Endodermal cell (in vitro differentiated cells): ENCODE data around the gene MAB21L4. TPM values are rescaled to one million over a fixed set of nuclear protein-coding genes. Genes with fewer than 3 reads are reported as not detected.

ENCODE experiments used
- DNase-seq: peaks from one replicate; pipeline ENCODE4 v3.0.0-alpha.2; 2017
- H3K27ac ChIP-seq: 2 replicates; pipeline ENCODE4 v1.5.1; 2013; ENCODE audit warnings: mild to moderate bottlenecking, low read depth, low read length, moderate library complexity
- H3K27me3 ChIP-seq: 2 replicates; pipeline ENCODE4 v1.6.1; 2013; ENCODE audit warnings: mild to moderate bottlenecking, low read length, moderate library complexity; ENCODE audit not compliant: insufficient read depth, control insufficient read depth, poor library complexity, severe bottlenecking
- H3K36me3 ChIP-seq: 2 replicates; pipeline ENCODE4 v1.7.0; 2013; ENCODE audit warnings: mild to moderate bottlenecking, low read length, moderate library complexity; ENCODE audit not compliant: control insufficient read depth, insufficient read depth
- H3K4me1 ChIP-seq: one replicate; pipeline ENCODE4 v1.7.0; 2013; ENCODE audit warnings: low read length; ENCODE audit not compliant: control insufficient read depth, insufficient read depth
- H3K4me3 ChIP-seq: 2 replicates; pipeline ENCODE4 v1.5.1; 2013; ENCODE audit warnings: mild to moderate bottlenecking, low read length, moderate library complexity
- H3K9ac ChIP-seq: 2 replicates; pipeline ENCODE4 v1.6.1; 2013; ENCODE audit warnings: mild to moderate bottlenecking, low read length, moderate library complexity; ENCODE audit not compliant: poor library complexity, severe bottlenecking; ENCODE audit errors: extremely low read depth
- H3K9me3 ChIP-seq: 2 replicates; pipeline ENCODE4 v1.6.1; 2013; ENCODE audit warnings: mild to moderate bottlenecking, low read length, moderate library complexity; ENCODE audit not compliant: control insufficient read depth
- H3K27ac Mint-ChIP-seq: 2 replicates; pipeline ENCODE4 v1.8.0; 2020; ENCODE audit warnings: mixed read lengths
- H3K27me3 Mint-ChIP-seq: 2 replicates; pipeline ENCODE4 v1.8.0; 2021; ENCODE audit warnings: mild to moderate bottlenecking, mixed read lengths; ENCODE audit not compliant: insufficient read depth
- H3K36me3 Mint-ChIP-seq: 2 replicates; pipeline ENCODE4 v1.8.0; 2020; ENCODE audit warnings: low read depth, mixed read lengths
- H3K4me1 Mint-ChIP-seq: 2 replicates; pipeline ENCODE4 v1.8.0; 2020; ENCODE audit warnings: mixed read lengths
- H3K4me3 Mint-ChIP-seq: 2 replicates; pipeline ENCODE4 v1.8.0; 2020; ENCODE audit warnings: mild to moderate bottlenecking, moderate library complexity, mixed read lengths
- H3K9me3 Mint-ChIP-seq: 2 replicates; pipeline ENCODE4 v1.8.0; 2020; ENCODE audit warnings: mild to moderate bottlenecking, mixed read lengths
- WGBS, 2 experiments: methylation state at CpG; one replicate each; pipeline versions ENCODE4 v1.1.5 to v1.1.7; 2013; ENCODE audit warnings: missing lambda C conversion rate in 2 of 2, mixed read lengths in 1 of 2; ENCODE audit not compliant: insufficient coverage in 1 of 2, insufficient read length in 1 of 2; 5-methylcytosine and 5-hydroxymethylcytosine counted together
- total RNA-seq, 2 donors: library from RNA; stranded (reverse); fragmentation: NEBNext Ultra II Directional in 1 of 2; extraction: Animal tissue kit (Norgen Biotek cat#: 25700) in 1 of 2; gene quantifications; 2 replicates in 1 of 2; 3 replicates in 1 of 2; pipeline ENCODE4 v1.2.1, GENCODE V29; 2021
- TF ChIP-seq, protein P1 (sequence below): fragments of 200-600 bp; sonication (generic); conservative IDR thresholded peaks from 2 replicates; pipeline ENCODE4 v1.5.0; 2021; ENCODE audit warnings: antibody characterized with exemption, mild to moderate bottlenecking

MAB21L4 gene
- total RNA-seq, 2 donors from 2014 or later = 0.31 TPM; not detected in 1

DNA sequence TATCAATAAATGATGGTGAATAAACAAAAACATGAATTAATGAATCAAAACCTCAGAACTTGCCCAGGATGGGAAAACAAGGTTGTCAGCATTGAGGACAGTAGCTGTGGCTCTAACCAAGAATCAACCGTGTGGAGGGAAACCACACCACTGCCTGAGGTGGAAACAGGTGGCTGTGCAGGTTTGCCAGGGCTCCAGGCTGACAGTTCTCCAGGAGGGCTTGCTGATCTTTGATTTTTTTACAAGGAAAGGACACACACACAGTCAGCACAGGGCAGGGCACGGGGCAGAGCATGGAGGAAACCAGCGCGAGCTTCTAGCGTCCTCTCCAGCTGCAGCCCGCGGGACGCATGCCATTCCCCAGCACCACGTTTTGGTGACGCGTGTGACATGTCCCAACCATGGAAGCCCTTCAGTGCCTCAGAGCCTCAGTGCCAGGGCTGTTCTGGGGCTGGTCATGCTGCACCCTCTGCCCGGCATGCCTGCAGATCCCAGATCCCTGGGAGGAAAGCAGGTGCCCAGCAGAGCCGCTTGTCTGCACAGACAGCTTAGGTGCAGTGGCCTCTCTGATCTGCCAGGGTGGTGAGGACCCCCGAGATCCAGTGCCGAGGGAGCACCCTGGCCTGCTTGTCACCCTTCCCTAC lies 43.2 kb downstream of the MAB21L4 start:
- Histone ChIP-seq H3K27me3 (no peaks in the 10 kb centered on the region), H3K4me3 (no peak overlapping the region), H3K36me3 (no peaks in the 10 kb centered on the region), H3K27ac (no peak overlapping the region), H3K9me3 (peaks cover 14% of the 10 kb centered on the region), H3K4me1 (peaks cover 11% of the 10 kb centered on the region), H3K9ac (no peak overlapping the region)
- H3K36me3 Mint-ChIP-seq = no peaks in the 10 kb centered on the region
- no peak overlapping the region for H3K27ac Mint-ChIP-seq
- WGBS, 2 experiments = 90 to 96% methylated on average over 15 of the region's 15 CpGs
- H3K27me3 Mint-ChIP-seq = peaks cover 1% of the 10 kb centered on the region
- TF ChIP-seq, protein P1, sequence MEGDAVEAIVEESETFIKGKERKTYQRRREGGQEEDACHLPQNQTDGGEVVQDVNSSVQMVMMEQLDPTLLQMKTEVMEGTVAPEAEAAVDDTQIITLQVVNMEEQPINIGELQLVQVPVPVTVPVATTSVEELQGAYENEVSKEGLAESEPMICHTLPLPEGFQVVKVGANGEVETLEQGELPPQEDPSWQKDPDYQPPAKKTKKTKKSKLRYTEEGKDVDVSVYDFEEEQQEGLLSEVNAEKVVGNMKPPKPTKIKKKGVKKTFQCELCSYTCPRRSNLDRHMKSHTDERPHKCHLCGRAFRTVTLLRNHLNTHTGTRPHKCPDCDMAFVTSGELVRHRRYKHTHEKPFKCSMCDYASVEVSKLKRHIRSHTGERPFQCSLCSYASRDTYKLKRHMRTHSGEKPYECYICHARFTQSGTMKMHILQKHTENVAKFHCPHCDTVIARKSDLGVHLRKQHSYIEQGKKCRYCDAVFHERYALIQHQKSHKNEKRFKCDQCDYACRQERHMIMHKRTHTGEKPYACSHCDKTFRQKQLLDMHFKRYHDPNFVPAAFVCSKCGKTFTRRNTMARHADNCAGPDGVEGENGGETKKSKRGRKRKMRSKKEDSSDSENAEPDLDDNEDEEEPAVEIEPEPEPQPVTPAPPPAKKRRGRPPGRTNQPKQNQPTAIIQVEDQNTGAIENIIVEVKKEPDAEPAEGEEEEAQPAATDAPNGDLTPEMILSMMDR = no peak
- no peak for DNase-seq
- H3K4me3 Mint-ChIP-seq = no peak overlapping the region
- H3K4me1 Mint-ChIP-seq = peaks cover 3% of the 10 kb centered on the region
- peaks cover 17% of the 10 kb centered on the region for H3K9me3 Mint-ChIP-seq

DNA sequence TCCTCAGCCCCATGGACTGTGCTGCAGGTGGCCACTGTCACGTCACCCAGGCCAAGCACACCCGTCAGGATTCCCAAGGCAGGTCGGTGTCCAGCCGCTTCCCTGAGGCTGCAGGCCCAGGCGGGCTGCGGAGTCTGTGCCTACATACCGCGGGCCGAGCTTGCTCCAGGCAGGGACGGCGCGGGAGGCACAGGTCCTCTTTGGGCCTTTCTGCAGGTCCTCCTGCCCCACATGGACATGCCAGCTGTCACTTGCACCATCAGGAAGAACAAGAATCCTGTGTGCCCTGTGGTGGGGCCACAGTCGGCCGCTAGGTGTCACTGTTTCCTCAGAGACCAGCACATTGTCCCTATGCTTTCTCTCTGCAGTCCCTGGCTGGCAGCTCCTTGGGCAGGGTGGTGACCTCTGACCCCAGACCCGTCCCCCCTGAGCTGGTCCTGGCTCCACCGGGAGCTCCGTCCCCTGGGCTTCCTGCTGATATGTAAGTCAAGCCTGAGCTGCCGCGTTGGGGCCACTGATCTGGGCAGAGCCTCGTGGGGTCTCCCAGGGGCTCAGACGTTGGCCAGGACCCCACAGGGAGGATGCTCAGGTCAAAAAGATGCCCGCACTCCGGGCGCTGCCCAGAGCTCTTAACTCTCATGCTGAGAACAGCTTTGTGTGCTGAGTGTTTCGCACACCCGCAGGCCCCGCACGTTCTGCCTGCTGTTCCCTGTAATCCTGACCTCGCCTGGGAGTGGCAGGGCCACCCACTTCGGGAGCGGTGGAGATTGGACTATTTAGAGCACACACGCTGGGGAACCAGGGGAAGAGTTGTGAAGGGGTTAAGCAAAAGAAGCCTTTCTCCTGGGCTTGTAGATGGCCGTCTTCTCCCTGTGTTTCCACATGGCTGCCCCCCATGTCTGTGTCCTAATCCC lies 44.6 kb downstream of the MAB21L4 start:
- no peak overlapping the region for H3K9ac ChIP-seq
- TF ChIP-seq, protein P1 = peak; percentile 97
- Mint-ChIP-seq H3K4me3 (no peak overlapping the region), H3K27me3 (no peaks in the 10 kb centered on the region), H3K9me3 (peaks cover 17% of the 10 kb centered on the region), H3K27ac (no peak overlapping the region), H3K4me1 (no peaks in the 10 kb centered on the region), H3K36me3 (no peaks in the 10 kb centered on the region)
- no peaks in the 10 kb centered on the region for H3K27me3 ChIP-seq
- H3K4me3 ChIP-seq = no peak overlapping the region
- no peak overlapping the region for H3K27ac ChIP-seq
- H3K36me3 ChIP-seq = no peaks in the 10 kb centered on the region
- H3K4me1 ChIP-seq = no peaks in the 10 kb centered on the region
- WGBS, 2 experiments = 56 to 64% methylated on average over 20 to 33 of the region's 33 CpGs
- peaks cover 14% of the 10 kb centered on the region for H3K9me3 ChIP-seq
- DNase-seq = peak; percentile 98

DNA sequence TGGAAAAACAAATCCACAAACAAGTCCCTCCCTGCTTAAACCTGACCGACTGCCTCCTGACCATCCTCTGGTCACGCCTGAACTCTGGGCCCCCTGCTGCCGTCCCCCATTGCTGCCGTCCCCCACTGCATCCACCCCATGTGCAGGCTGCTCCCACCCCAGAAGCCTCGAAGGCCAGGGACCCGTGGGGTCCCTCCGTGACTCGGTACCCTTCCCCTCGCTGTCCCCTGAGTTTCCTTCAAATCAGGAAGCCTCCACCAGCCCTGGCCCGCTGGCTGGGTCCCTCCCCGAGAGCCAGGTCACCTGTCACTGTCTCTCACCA lies 45.2 kb downstream of the MAB21L4 start:
- no peaks in the 10 kb centered on the region for H3K27me3 Mint-ChIP-seq
- H3K27ac Mint-ChIP-seq = no peak overlapping the region
- no peak for DNase-seq
- H3K9me3 ChIP-seq = peaks cover 14% of the 10 kb centered on the region
- TF ChIP-seq, protein P1 = no peak
- H3K4me3 Mint-ChIP-seq = no peak overlapping the region
- H3K4me3 ChIP-seq = no peak overlapping the region
- 84 to 100% methylated on average over 6 to 11 of the region's 11 CpGs for WGBS, 2 experiments
- no peaks in the 10 kb centered on the region for H3K36me3 ChIP-seq
- no peaks in the 10 kb centered on the region for H3K27me3 ChIP-seq
- H3K27ac ChIP-seq = no peak overlapping the region
- no peaks in the 10 kb centered on the region for H3K36me3 Mint-ChIP-seq
- H3K4me1 ChIP-seq = no peaks in the 10 kb centered on the region
- no peaks in the 10 kb centered on the region for H3K4me1 Mint-ChIP-seq
- no peak overlapping the region for H3K9ac ChIP-seq
- H3K9me3 Mint-ChIP-seq = peaks cover 22% of the 10 kb centered on the region
